ENCODE measurements around the gene CLOCK.

CLOCK gene

DNA sequence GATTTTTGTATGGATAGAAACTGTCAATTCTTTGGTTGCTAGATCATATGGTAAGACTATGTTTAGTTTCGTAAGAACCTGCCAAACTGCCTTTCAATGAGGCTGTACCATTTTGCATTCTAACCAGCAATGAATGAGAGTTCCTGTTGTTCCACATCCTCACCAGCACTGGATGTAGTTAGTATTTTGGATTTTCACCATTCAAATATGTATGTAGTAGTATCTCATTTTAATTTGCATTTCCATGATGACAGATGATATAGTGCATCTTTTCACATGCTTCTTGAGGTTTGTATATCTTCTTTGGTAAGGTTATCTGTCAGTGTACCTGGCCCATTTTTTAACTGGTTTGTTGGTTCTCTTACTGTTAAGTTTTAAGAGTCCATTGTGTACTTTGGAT, 34.6 kb downstream of the CLOCK start:
- TF ChIP-seq, protein P1, sequence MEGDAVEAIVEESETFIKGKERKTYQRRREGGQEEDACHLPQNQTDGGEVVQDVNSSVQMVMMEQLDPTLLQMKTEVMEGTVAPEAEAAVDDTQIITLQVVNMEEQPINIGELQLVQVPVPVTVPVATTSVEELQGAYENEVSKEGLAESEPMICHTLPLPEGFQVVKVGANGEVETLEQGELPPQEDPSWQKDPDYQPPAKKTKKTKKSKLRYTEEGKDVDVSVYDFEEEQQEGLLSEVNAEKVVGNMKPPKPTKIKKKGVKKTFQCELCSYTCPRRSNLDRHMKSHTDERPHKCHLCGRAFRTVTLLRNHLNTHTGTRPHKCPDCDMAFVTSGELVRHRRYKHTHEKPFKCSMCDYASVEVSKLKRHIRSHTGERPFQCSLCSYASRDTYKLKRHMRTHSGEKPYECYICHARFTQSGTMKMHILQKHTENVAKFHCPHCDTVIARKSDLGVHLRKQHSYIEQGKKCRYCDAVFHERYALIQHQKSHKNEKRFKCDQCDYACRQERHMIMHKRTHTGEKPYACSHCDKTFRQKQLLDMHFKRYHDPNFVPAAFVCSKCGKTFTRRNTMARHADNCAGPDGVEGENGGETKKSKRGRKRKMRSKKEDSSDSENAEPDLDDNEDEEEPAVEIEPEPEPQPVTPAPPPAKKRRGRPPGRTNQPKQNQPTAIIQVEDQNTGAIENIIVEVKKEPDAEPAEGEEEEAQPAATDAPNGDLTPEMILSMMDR (IDR thresholded peaks at IDR 0.05; ENCODE audit: low read depth, low read length, missing control alignments) = no peak
- DNase-seq (ENCODE audit: extremely low read depth, low read depth) = no peak
- H3K4me3 ChIP-seq (replicated peaks; ENCODE audit: low read depth, low read length) = no peak overlapping the region

DNA sequence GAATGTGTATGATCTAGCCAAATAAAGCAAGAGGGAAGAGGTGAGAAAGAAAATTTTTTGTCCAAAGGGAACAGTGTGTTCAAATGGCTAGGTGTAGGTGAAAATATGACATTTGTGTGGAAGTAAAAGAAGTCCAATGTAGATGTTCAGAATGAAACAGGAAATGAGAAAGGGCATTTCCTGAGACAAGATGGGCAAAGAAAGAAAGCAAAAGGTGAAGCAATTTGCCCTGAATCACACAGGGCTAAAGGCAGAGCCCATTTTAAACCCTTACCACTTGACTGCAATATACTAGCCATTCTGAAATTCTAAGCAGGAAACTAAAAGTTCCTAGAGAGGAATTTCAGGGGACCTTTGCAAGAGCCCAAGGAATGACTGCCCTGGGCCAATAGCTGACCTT, 36.0 kb downstream of the CLOCK start:
- no peak overlapping the region for H3K4me3 ChIP-seq (replicated peaks; ENCODE audit: low read depth, low read length)

GRCh38 chr4:55509266-55509665, 37.4 kb downstream of the CLOCK start:
- no peak for DNase-seq (ENCODE audit: extremely low read depth, low read depth)
- TF ChIP-seq, protein P1 (IDR thresholded peaks at IDR 0.05; ENCODE audit: low read depth, low read length, missing control alignments) = no peak

More for the DNA sequence above, 36.0 kb downstream of the CLOCK start:
- DNase-seq (ENCODE audit: extremely low read depth, low read depth) = no peak
- TF ChIP-seq, protein P1 (IDR thresholded peaks at IDR 0.05; ENCODE audit: low read depth, low read length, missing control alignments) = no peak

DNA sequence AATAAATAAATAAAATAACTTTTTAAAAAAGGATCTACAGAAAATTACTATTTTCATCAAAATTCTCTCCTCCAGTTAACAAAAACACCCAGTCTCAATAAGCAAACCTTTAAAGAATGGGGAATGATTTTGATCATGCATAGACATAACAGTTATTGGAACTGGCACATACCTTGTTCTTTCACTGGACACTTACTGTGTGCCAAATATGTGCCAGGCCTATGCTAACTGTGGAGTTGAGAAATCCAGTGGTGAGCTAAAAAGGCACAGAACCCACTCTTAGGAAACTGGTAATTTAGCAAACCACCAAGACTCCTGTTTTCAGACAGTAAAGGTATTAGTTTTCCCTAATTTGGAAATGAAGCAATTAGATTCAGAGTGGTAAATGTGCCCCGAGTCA, 39.1 kb downstream of the CLOCK start:
- no peak for DNase-seq (ENCODE audit: extremely low read depth, low read depth)
- TF ChIP-seq, protein P1 (IDR thresholded peaks at IDR 0.05; ENCODE audit: low read depth, low read length, missing control alignments) = no peak
- no peak overlapping the region for H3K4me3 ChIP-seq (replicated peaks; ENCODE audit: low read depth, low read length)

More at GRCh38 chr4:55509266-55509665, 37.4 kb downstream of the CLOCK start:
- H3K4me3 ChIP-seq (replicated peaks; ENCODE audit: low read depth, low read length) = no peak overlapping the region

- DNase-seq (ENCODE audit: extremely low read depth, low read depth) = peak; percentile 10
- TF ChIP-seq, protein P1 (IDR thresholded peaks at IDR 0.05; ENCODE audit: low read depth, low read length, missing control alignments) = no peak
- no peak overlapping the region for H3K4me3 ChIP-seq (replicated peaks; ENCODE audit: low read depth, low read length)
Observed at GRCh38 chr4:55503169-55503568, 43.5 kb downstream of the CLOCK start.

- TF ChIP-seq, protein P1 (IDR thresholded peaks at IDR 0.05; ENCODE audit: low read depth, low read length, missing control alignments) = no peak
- no peak for DNase-seq (ENCODE audit: extremely low read depth, low read depth)
- no peak overlapping the region for H3K4me3 ChIP-seq (replicated peaks; ENCODE audit: low read depth, low read length)
Observed at GRCh38 chr4:55500072-55500471, 46.6 kb downstream of the CLOCK start.

DNA sequence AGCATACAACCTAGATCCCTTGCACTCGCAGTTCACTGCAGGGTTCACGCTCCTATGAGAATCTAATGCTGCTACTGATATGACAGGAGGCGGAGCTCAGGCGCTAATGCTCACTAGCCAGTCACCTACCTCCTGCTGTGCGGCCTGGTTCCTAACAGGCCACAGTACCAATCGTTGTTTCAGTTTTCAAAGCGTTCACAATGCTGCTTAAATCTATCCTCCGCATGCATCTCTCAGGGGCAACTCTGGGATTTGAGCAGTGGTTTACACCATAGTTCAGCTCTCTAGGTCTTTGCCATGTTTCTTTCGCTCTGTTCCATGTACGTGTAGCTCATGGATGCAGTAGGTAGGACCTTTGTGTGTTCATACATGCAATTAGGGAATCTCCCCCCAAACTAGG, 47.2 kb downstream of the CLOCK start:
- TF ChIP-seq, protein P1 (IDR thresholded peaks at IDR 0.05; ENCODE audit: low read depth, low read length, missing control alignments) = no peak
- no peak for DNase-seq (ENCODE audit: extremely low read depth, low read depth)
- no peak overlapping the region for H3K4me3 ChIP-seq (replicated peaks; ENCODE audit: low read depth, low read length)
